Upper lobe of left lung (tissue), 6 donors: Measurements from ENCODE around the gene CBX6. TPM values are rescaled to one million over a fixed set of nuclear protein-coding genes. Genes with fewer than 3 reads are reported as not detected.

Source experiments
- ATAC-seq, 2 donors: fragments of 200-7000 bp; cut with Tn5 transposase; one replicate each; pipeline ENCODE4 v1.9.1; 2022; ENCODE audit warnings: mild to moderate bottlenecking in 2 of 2, moderate library complexity in 2 of 2; ENCODE audit not compliant: low FRiP score in 2 of 2
- DNase-seq, 2 donors: peaks; one replicate each; pipeline ENCODE4 v3.0.0-alpha.2; 2019 to 2020
- H3K27ac ChIP-seq, 4 donors: fragments of 200-600 bp; sonication (generic); one replicate each; pipeline ENCODE4 v1.5.1; 2016 to 2019
- H3K27me3 ChIP-seq, 4 donors: fragments of 200-600 bp; sonication (generic); one replicate each; pipeline ENCODE4 v1.5.1; 2017 to 2019
- H3K36me3 ChIP-seq, 4 donors: fragments of 200-600 bp; sonication (generic); one replicate each; pipeline ENCODE4 v1.5.1; 2016 to 2019
- H3K4me1 ChIP-seq, 4 donors: fragments of 200-600 bp; sonication (generic); one replicate each; pipeline ENCODE4 v1.5.1; 2018 to 2019
- H3K4me3 ChIP-seq, 4 donors: fragments of 200-600 bp; sonication (generic); one replicate each; pipeline ENCODE4 v1.5.1; 2017 to 2019; ENCODE audit warnings: mild to moderate bottlenecking in 2 of 4, moderate library complexity in 1 of 4
- H3K9me3 ChIP-seq, 4 donors: fragments of 200-600 bp; sonication (generic); one replicate each; pipeline ENCODE4 v1.5.1; 2018 to 2019
- EP300 ChIP-seq, 4 donors: sonication (generic); formaldehyde crosslinking; IDR thresholded peaks; one replicate each; pipeline ENCODE4 v1.5.1; 2017; ENCODE audit warnings: antibody characterized with exemption in 4 of 4, control low read depth in 2 of 4
- POLR2A ChIP-seq, 4 donors: fragments of 450-650 bp; IDR thresholded peaks; one replicate each; pipeline ENCODE4 v1.5.1; 2016 to 2017; ENCODE audit warnings: antibody characterized with exemption in 4 of 4, mild to moderate bottlenecking in 2 of 4
- POLR2AphosphoS5 ChIP-seq, 2 donors: sonication (generic); formaldehyde crosslinking; IDR thresholded peaks; one replicate each; pipeline ENCODE4 v1.5.1; 2017; ENCODE audit warnings: antibody characterized with exemption in 2 of 2
- WGBS, 2 donors: methylation state at CpG; one replicate each; pipeline ENCODE4 v1.1.5; 2017 to 2018; 5-methylcytosine and 5-hydroxymethylcytosine counted together
- total RNA-seq, 6 donors: library from RNA; depleted of rRNA in 4 of 6; stranded (reverse); fragments of >200 nt in 4 of 6; gene quantifications; one replicate each; pipeline versions ENCODE4 v1.1.0 to v1.2.1, GENCODE V29; 2016 to 2021
- TF ChIP-seq, protein P1 (sequence below), 6 experiments: fragments of 450-650 bp in 4 of 6; fragments of 200-600 bp in 2 of 6; sonication (generic) in 2 of 6; IDR thresholded peaks; one replicate each; pipeline ENCODE4 v1.5.1; 2016 to 2019; ENCODE audit warnings: antibody characterized with exemption in 6 of 6
- donor health status: DM: no; HTN: no; CAD: no; lungs with moderate emphysema.
- donor health status: DM: no; HTN: yes; CAD: no; lungs with severe emphysema.

CBX6 gene
- total RNA-seq, 6 donors from 2014 or later: 30.4 to 74.9 (median 45.4) TPM

DNA sequence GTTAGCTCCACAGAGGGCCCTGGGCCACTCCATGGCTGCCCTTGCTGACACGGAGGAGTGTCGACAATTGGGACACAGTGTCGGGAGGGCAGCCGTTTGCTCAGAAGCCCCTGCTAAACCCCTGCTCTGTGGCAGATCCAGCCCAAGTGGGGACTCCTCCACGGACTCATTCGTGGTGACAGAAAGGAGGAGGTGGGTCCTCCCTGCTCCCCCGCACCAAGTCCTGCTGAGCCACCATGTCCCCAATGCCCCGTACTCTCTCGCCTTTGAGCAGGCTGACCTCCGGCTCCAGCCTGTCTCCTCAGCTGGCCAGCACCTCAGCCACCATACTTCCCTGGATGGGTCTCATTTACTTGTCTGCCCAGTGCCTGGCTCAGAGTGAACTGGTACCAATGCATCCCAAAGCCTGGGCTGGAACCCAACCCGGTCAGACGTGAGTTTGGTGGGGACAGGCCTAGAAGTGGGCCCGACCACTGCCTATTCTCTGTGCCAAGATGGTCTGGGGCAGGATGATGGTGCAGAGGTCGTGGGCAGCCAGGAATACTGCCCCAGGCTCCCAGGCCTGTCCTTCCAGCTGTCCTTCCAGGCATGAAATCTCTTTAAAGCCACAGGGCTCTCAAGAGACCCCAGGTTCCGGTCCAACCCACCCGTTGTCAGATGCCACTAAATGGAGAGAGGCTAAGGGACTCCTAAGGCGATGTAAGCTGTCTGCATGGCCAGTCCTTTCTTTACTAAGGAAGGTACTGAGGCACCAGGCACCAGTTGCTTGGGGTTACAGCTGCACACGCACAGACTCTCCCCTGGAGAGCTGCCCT, 4.3 kb downstream of the CBX6 start:
- Histone ChIP-seq H3K27me3 (no peaks in the 10 kb centered on the region), H3K36me3 (peaks cover 5 to 45% (median 22%) of the 10 kb centered on the region in 4 donors), H3K4me3 (no peak overlapping the region), H3K27ac (no peak overlapping the region), H3K9me3 (no peaks in the 10 kb centered on the region), H3K4me1 (peaks cover 48 to 72% (median 56%) of the 10 kb centered on the region in 4 donors)
- WGBS, 2 donors: 92 to 97% methylated on average over 9 to 18 of the region's 18 CpGs
- peak in 1 of 2 donors; percentile 16 for DNase-seq
- TF ChIP-seq POLR2AphosphoS5 (IDR thresholded peaks at IDR 0.05) (no peak), EP300 (IDR thresholded peaks at IDR 0.05) (no peak), POLR2A (IDR thresholded peaks at IDR 0.05) (no peak)
- TF ChIP-seq, protein P1, sequence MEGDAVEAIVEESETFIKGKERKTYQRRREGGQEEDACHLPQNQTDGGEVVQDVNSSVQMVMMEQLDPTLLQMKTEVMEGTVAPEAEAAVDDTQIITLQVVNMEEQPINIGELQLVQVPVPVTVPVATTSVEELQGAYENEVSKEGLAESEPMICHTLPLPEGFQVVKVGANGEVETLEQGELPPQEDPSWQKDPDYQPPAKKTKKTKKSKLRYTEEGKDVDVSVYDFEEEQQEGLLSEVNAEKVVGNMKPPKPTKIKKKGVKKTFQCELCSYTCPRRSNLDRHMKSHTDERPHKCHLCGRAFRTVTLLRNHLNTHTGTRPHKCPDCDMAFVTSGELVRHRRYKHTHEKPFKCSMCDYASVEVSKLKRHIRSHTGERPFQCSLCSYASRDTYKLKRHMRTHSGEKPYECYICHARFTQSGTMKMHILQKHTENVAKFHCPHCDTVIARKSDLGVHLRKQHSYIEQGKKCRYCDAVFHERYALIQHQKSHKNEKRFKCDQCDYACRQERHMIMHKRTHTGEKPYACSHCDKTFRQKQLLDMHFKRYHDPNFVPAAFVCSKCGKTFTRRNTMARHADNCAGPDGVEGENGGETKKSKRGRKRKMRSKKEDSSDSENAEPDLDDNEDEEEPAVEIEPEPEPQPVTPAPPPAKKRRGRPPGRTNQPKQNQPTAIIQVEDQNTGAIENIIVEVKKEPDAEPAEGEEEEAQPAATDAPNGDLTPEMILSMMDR (IDR thresholded peaks at IDR 0.05): no peak
- no peak for ATAC-seq

DNA sequence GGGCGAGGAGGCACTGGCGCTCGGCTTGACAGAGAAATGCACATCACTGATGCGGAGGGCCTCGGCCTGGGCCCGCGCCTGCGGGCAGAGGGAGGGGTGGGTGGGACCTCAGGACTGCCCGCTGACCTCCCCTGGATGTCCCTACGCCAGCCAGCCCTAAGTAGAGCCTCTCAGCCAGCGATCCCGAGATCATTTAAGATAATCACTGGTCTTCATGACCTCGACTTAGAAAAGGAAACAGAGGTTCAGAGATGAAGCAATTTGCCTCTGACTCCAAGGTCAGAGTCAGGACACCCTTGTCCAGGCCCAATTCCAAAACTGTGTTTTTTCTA, 4.9 kb downstream of the CBX6 start:
- TF ChIP-seq POLR2AphosphoS5 (IDR thresholded peaks at IDR 0.05) (no peak), POLR2A (IDR thresholded peaks at IDR 0.05) (no peak), EP300 (IDR thresholded peaks at IDR 0.05) (no peak)
- H3K9me3 ChIP-seq: no peaks in the 10 kb centered on the region
- 80 to 88% methylated on average over 4 to 11 of the region's 13 CpGs for WGBS, 2 donors

DNA sequence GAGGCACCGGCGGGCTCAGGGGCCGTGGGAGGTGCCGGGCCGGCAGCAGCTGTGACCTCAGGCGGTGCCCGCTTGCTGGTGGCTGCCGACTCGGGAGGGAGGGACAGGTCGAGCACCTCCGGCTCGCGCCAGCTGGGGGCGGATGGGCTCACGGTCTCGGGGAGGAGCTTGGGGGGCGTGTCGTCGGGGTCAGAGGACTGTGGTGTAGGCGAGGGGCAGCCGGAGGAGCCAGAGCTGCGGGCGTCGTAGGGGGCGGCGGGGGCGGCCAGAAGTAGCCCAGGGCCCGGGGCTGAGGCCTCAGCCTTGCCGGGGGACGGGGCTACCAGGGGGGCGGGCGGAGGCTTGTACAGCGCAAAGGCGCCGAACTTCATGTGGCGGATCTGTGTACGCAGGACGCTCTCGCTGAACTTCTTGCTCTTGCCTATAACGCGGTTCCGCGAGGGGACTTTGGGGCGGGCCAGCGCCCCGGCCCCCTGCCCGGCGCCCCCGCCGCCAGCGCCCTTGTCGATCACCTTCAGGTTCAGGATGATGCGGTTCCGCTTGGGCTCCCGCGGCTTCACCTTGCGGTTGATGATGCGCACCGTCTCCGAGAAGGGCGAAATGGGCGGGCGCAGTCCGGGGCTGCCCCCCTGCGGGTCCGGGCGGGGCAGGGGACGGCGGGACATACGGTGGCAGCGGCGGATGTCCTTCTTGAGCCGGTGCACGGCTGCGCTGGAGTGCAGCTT, 5.5 kb downstream of the CBX6 start:
- 87 to 90% methylated on average over 49 to 72 of the region's 75 CpGs for WGBS, 2 donors
- Histone ChIP-seq H3K9me3 (no peaks in the 10 kb centered on the region), H3K4me3 (no peak overlapping the region), H3K4me1 (peaks cover 50 to 73% (median 56%) of the 10 kb centered on the region in 4 donors), H3K27ac (peak overlapping the region in 1 of 4 donors; percentile 80), H3K36me3 (peaks cover 5 to 45% (median 22%) of the 10 kb centered on the region in 4 donors), H3K27me3 (no peaks in the 10 kb centered on the region)
- ATAC-seq: no peak
- TF ChIP-seq POLR2A (IDR thresholded peaks at IDR 0.05) (no peak), POLR2AphosphoS5 (IDR thresholded peaks at IDR 0.05) (no peak), EP300 (IDR thresholded peaks at IDR 0.05) (no peak)
- TF ChIP-seq, protein P1 (IDR thresholded peaks at IDR 0.05): no peak
- DNase-seq: peak; percentile 18 to 84

More for the DNA sequence above, 4.9 kb downstream of the CBX6 start:
- Histone ChIP-seq H3K4me3 (no peak overlapping the region), H3K27ac (no peak overlapping the region), H3K4me1 (peaks cover 50 to 74% (median 56%) of the 10 kb centered on the region in 4 donors), H3K27me3 (no peaks in the 10 kb centered on the region), H3K36me3 (peaks cover 5 to 45% (median 22%) of the 10 kb centered on the region in 4 donors)
- DNase-seq (peak in 1 of 2 donors; percentile 14), ATAC-seq (no peak)

DNA sequence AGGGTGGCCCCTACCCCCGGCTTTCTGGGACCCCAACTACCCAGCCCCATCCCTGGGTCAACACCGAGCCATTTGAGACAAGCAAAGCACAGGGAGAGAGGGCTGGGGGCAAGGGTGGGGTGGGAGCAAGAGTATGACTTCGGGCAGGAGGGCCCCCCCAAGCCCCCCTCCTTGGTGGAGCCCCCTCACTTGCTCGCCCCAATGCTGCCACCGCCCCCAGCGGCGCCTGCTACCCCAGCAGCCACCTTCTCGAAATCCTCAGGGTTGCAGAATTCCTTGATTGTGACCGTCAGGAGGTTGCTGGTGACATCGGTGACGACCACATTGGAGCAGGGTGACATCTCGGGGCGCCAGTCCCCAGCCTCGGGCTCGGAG, 6.0 kb downstream of the CBX6 start:
- Histone ChIP-seq H3K27me3 (no peaks in the 10 kb centered on the region), H3K36me3 (peaks cover 5 to 45% (median 22%) of the 10 kb centered on the region in 4 donors), H3K4me3 (no peak overlapping the region), H3K9me3 (no peaks in the 10 kb centered on the region), H3K4me1 (peaks cover 47 to 67% (median 53%) of the 10 kb centered on the region in 4 donors), H3K27ac (peak overlapping the region in 3 of 4 donors; percentile 67 to 81 (median 80))
- DNase-seq: peak in 1 of 2 donors; percentile 9
- TF ChIP-seq, protein P1 (IDR thresholded peaks at IDR 0.05): no peak
- TF ChIP-seq POLR2AphosphoS5 (IDR thresholded peaks at IDR 0.05): no peak
- TF ChIP-seq POLR2A (IDR thresholded peaks at IDR 0.05): no peak
- TF ChIP-seq EP300 (IDR thresholded peaks at IDR 0.05): no peak
- WGBS, 2 donors: 86% methylated on average over 10 to 14 of the region's 15 CpGs
- no peak for ATAC-seq
